Measurements from ENCODE around the gene PDIK1L.

The PDIK1L gene

DNA sequence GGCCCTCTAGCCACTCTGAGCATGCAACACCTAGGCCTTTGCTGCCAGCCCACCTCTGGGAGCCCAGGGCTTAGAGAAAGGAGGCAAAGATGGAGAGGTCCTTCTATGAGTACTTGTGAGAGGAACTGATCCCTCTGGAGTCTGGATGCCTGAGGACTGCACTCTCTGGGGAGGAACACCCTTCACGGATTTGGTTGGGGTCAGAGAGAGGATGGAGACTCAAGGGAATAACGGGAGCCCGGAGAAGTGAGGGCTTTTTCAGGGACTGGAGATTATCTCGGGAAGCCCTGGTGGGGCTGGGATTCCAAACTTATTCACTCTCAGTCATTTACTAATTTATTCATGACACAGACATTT, 57.6 kb downstream of the PDIK1L start:
- DNase-seq (ENCODE audit: low read depth in 1 of 2, low spot score in 1 of 2), result no peak

DNA sequence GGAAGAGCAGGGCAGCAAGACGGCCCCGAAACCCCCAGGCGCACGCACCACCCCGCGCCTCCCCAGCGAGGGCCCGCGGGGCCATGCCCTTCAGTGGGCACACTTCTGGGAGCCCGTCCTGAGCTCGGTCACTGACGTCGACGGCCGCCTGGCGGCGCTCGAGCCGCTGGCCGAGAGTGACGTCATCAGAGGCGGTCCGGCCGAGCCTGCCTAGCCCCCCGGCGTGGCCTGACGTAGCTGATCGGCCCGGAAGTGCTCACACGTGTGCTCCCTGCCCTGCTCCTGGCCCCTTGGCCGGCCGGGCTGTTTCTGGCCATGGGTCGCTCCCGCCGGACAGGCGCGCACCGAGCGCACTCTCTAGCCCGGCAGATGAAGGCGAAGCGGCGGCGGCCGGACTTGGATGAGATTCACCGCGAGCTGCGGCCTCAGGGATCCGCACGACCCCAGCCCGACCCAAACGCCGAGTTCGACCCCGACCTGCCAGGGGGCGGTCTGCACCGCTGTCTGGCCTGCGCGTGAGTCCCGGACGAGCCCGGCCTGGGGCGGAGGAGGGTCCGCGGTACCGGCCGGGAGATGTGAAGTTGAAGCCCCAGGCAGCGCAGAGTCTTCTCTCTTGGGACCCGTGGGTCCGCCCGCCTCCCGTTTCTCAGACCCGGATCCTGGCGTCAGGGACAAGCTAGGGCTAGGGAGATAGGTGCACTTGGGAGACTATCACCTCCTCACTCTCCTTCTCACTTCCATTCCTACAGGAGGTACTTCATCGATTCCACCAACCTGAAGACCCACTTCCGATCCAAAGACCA, 58.2 kb downstream of the PDIK1L start, which contains the start of gene ZNF593:
Gene ZNF593 (plus strand): TSS at position 240 of the 803 bp plus-strand sequence. CDS start 76 bp downstream, at position 316.
- DNase-seq (ENCODE audit: low read depth in 1 of 2, low spot score in 1 of 2), result peak; percentile 74 to 85

DNA sequence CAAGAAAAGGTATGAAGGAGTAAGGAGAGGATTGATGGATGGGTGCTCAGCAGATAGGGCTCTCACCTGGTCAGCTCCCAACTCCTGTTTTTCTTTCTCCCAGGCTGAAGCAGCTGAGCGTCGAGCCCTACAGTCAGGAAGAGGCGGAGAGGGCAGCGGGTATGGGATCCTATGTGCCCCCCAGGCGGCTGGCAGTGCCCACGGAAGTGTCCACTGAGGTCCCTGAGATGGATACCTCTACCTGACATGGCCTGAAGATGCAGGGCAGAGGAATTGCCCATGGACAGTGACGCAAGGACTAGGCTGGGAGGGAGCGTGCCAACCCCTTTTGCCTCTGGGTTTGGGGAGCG, 58.8 kb downstream of the PDIK1L start:
- no peak for DNase-seq (ENCODE audit: low read depth in 1 of 2, low spot score in 1 of 2)

DNA sequence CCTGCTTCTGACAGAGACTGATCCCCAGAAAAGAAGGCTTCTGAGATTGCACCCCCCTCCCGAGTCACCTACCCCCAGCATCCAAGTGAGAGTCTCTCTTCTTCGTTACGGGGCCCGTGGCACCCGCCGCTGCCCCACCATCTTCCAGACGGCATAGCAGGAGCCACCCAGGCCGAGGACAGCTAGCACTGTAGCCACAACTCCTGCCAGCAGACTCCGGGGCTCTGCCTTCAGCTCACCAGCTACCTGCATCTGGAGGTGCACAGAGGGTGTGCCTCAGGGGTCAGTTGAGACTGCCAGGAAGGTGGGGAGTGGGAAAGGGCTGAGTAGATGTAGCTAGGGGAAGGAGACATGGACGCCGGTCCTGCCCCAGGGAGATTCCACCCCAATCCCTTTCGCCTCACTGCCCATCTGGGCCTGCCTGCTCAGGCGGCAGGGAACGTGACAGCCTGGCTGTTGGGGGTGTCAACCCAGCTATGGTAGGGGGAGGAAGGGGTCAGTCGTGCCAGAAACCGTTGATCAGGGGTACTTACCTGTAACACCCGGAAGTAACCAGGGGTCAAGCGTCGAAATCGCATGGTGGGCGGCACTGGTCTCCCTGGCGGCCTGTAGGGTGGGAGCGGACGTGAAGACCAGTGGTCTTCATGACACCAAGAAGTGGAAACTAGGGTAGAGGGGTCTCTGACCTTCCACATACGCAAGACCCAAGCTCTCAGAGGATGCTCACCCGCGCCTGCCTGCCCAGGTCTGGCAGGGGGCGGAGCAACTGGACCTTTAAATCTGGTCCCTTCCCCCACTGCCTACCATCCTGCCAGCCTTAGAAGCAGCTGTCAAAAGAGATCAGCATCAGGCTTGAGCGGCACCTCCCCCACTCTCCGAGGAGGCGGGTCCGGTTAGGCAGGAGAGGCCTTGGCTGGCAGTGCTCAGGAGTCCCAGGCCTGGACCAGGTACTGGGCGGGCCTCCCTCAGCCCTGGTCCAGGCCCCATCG, 59.8 kb downstream of the PDIK1L start, which contains the start of gene ZNF593OS:
Gene ZNF593OS (minus strand): TSS at position 749 of the 989 bp plus-strand sequence. CDS start 171 bp downstream, at position 578.
- no peak for DNase-seq (ENCODE audit: low read depth in 1 of 2, low spot score in 1 of 2)

All from stimulated activated CD4-positive, alpha-beta T cell treated with anti-CD3 and anti-CD28 coated beads, Interleukin-15, amount 100 ng/mL, for 1 hour (primary cell).